Hepatocyte (in vitro differentiated cells): ENCODE measurements around the gene MPDZ.
"Not testable (repeated sequence)": the region's sequence is repeated elsewhere in the genome, so short reads cannot be mapped to it uniquely, and the experiment has no call there.

Experiments
- CTCF ChIP-seq: fragments of 200-600 bp; sonication (generic); IDR thresholded peaks from 2 replicates; pipeline ENCODE4 v1.5.1; 2016; ENCODE audit warnings: antibody characterized with exemption, mild to moderate bottlenecking; ENCODE audit not compliant: poor library complexity
- EZH2 ChIP-seq: fragments of 200-600 bp; sonication (generic); IDR thresholded peaks from 2 replicates; pipeline ENCODE4 v1.6.1; 2016; ENCODE audit warnings: antibody characterized with exemption, mild to moderate bottlenecking, borderline replicate concordance
- EZH2phosphoT487 ChIP-seq: fragments of 200-600 bp; sonication (generic); IDR thresholded peaks from one replicate; pipeline ENCODE4 v1.6.1; 2018; ENCODE audit warnings: antibody characterized with exemption, mild to moderate bottlenecking, low read depth, moderate library complexity; ENCODE audit not compliant: unreplicated experiment, severe bottlenecking

GRCh38 chr9:13222733-13223132 is 56.8 kb downstream of the MPDZ start:
- TF ChIP-seq CTCF, EZH2, EZH2phosphoT487: not testable (repeated sequence)
